BE2C (cell line): ENCODE measurements around the gene WFDC10A.

Experiments
- DNase-seq: peaks from one replicate; pipeline ENCODE4 v3.0.0-alpha.2; 2020
- H3K27me3 ChIP-seq: fragments of 250-450 bp; sonication (Bioruptor Pico); 2 replicates; pipeline ENCODE4 v1.5.1; 2020; ENCODE audit warnings: mild to moderate bottlenecking
- H3K36me3 ChIP-seq: fragments of 250-450 bp; sonication (Bioruptor Pico); 2 replicates; pipeline ENCODE4 v1.5.1; 2020; ENCODE audit warnings: mild to moderate bottlenecking
- H3K4me1 ChIP-seq: fragments of 250-450 bp; sonication (Bioruptor Pico); 2 replicates; pipeline ENCODE4 v1.5.1; 2020
- H3K4me3 ChIP-seq: 2 replicates; pipeline ENCODE4 v1.5.1; 2011; ENCODE audit warnings: low read depth, low read length
- H3K9me3 ChIP-seq: fragments of 250-450 bp; sonication (Bioruptor Pico); 2 replicates; pipeline ENCODE4 v1.5.1; 2020
- TF ChIP-seq, protein P1 (sequence below): IDR thresholded peaks from 2 replicates; pipeline ENCODE4 v1.5.1; 2012; ENCODE audit warnings: mild to moderate bottlenecking, low read depth, low read length

Gene WFDC10A

DNA sequence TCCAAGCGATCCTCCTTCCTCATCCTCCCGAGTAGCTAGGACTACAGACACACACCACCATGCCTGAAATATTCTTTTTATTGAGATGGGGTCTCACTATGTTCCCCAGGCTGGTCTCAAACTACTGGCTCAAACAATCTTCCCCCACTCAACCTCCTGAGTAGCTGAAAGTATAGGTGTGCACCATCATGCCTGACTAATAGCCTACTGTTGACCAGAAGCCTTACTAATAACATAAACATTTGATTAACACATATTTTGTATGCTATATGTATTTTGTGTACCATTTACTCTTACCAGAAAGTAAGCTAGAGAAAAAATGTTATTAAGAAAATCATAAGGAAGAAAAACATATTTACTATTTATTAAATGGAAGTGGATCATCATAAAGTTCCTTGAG is 11.9 kb upstream of the WFDC10A start:
- H3K36me3 ChIP-seq: no peaks in the 10 kb centered on the region
- TF ChIP-seq, protein P1, sequence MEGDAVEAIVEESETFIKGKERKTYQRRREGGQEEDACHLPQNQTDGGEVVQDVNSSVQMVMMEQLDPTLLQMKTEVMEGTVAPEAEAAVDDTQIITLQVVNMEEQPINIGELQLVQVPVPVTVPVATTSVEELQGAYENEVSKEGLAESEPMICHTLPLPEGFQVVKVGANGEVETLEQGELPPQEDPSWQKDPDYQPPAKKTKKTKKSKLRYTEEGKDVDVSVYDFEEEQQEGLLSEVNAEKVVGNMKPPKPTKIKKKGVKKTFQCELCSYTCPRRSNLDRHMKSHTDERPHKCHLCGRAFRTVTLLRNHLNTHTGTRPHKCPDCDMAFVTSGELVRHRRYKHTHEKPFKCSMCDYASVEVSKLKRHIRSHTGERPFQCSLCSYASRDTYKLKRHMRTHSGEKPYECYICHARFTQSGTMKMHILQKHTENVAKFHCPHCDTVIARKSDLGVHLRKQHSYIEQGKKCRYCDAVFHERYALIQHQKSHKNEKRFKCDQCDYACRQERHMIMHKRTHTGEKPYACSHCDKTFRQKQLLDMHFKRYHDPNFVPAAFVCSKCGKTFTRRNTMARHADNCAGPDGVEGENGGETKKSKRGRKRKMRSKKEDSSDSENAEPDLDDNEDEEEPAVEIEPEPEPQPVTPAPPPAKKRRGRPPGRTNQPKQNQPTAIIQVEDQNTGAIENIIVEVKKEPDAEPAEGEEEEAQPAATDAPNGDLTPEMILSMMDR: no peak
- no peak overlapping the region for H3K4me3 ChIP-seq
- no peaks in the 10 kb centered on the region for H3K4me1 ChIP-seq
- H3K27me3 ChIP-seq: peaks cover 3% of the 10 kb centered on the region; the same call in 1 of the 2 replicates
- H3K9me3 ChIP-seq: no peaks in the 10 kb centered on the region
- DNase-seq: no peak

DNA sequence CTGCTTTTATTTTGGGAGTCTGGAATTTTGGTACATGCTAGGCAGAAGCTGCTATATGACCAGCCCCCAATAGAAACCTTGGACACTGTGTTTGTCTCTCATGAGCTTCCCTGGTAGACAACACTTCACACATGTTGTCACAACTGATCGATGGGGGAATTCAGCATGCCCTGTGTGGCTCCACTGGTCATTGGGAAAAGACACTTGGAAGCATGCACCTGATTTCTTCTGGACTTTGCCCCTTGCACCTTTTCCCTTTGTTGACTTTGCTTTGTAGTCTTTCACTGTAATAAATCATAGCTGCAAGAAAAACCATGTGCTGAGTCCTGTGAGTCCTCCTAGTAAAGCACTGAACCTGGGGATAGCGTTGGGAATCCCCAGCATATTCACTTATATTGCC is 7.9 kb upstream of the WFDC10A start:
- Histone ChIP-seq H3K27me3 (no peaks in the 10 kb centered on the region; the same call in 1 of the 2 replicates), H3K9me3 (no peaks in the 10 kb centered on the region), H3K36me3 (no peaks in the 10 kb centered on the region), H3K4me1 (no peaks in the 10 kb centered on the region), H3K4me3 (no peak overlapping the region)
- DNase-seq: no peak
- TF ChIP-seq, protein P1: no peak

DNA sequence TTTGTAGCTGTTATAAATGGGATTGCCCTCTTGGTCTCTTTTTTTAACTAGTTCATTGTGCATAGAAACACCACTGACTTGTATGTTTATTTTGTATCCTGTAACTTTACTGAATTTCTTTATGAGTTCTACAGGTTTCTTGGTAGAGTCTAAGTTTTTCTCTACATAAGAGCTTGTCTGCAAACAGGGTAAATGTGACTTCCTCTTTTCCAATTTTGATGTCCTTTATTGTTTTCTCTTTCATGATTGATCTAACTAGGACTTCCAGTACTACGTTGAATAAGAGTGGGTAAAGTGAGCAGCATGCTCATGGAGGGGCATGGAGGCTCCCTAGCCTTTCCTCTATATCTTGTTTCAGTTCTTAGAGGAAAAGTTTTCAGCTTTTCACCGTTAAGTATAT is 3.0 kb upstream of the WFDC10A start:
- Histone ChIP-seq H3K9me3 (no peaks in the 10 kb centered on the region), H3K4me3 (no peak overlapping the region), H3K36me3 (no peaks in the 10 kb centered on the region), H3K27me3 (no peaks in the 10 kb centered on the region; the same call in 1 of the 2 replicates), H3K4me1 (no peaks in the 10 kb centered on the region)
- no peak for DNase-seq
- TF ChIP-seq, protein P1: no peak

DNA sequence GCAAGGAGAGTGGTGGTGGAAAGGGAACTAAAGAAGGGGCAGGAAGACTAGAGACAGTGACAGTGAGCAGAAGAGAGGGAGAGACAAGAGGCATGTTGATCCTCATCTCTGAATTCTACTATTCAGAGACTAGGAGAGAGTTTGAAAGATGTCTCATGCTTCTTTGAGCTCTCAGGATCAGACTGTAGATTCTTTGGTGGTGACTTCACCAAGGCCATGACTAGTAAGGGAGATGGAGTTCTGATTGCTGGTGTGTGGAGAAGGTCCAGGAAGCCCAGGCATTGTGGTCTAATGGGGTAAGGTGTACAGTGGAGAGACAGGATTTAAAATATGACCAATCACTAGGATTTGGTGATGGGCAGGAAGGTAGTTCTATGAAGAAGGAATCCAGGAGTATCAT is 832 bp downstream of the WFDC10A start:
- TF ChIP-seq, protein P1: no peak
- H3K4me3 ChIP-seq: no peak overlapping the region
- H3K27me3 ChIP-seq: peaks cover 5% of the 10 kb centered on the region; the same call in 1 of the 2 replicates
- no peaks in the 10 kb centered on the region for H3K36me3 ChIP-seq
- H3K4me1 ChIP-seq: no peaks in the 10 kb centered on the region
- DNase-seq: no peak
- no peaks in the 10 kb centered on the region for H3K9me3 ChIP-seq

DNA sequence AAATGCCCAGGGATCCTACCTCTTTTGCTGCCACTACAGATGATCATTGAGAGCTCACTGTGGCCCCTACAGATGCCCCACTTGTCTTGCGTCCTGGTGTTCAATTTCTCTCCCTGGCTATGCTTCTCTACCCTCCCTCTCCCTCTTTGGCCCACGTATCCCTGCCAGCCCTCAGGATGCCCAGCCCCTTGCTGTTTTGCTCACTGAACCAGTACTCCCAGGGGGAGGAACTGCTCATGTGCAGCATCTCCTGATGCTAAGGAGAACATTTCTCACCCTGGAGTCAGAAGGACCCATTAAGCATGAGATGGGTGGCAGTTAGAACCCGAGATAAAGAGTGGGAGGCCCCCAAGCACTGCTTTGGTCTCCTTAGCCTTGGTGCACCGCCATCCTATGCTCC is 1.6 kb downstream of the WFDC10A start, which contains the start of gene WFDC9:
Gene WFDC9, minus strand, starts transcription at position 101 of the 400 bp plus-strand sequence. CDS start 21,103 bp downstream, outside the sequence.
- Histone ChIP-seq H3K9me3 (no peaks in the 10 kb centered on the region), H3K27me3 (peaks cover 5% of the 10 kb centered on the region; the same call in 1 of the 2 replicates), H3K4me1 (no peaks in the 10 kb centered on the region), H3K4me3 (no peak within 1 kb of the TSS), H3K36me3 (no peaks in the 10 kb centered on the region)
- TF ChIP-seq, protein P1: no peak
- DNase-seq: no peak

DNA sequence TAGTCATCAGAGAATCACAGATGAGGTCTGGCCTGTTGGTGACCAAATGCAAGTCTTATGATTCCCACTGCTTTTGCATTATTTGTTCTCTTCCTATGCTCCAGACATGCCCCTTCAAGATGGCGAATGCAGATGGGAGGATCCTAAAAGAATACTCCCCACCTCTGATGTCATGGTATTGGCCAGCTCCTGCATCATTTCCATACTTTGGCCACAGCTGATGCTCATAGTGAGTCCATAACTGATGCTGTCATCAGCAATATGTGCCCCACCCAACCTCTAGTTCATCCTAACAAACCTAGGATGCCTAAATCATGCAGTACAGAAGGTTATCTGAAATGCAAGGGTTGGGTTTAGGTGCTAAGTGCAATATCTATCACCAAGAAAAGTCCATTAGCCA is 7.0 kb downstream of the WFDC10A start:
- 0 out of 2 replicates have a peak, but pooled peaks cover 5% of the 10 kb centered on the region for H3K27me3 ChIP-seq
- H3K4me1 ChIP-seq: no peaks in the 10 kb centered on the region
- DNase-seq: no peak
- H3K9me3 ChIP-seq: no peaks in the 10 kb centered on the region
- no peaks in the 10 kb centered on the region for H3K36me3 ChIP-seq
- TF ChIP-seq, protein P1: no peak
- no peak overlapping the region for H3K4me3 ChIP-seq
